Activated T-cell treated with anti-CD3 and anti-CD28 coated beads, Interleukin-2, amount 50 U/mL, for 72 hours (primary cell): ENCODE data around the gene MT3. TPM values are rescaled to one million over a fixed set of nuclear protein-coding genes. Genes with fewer than 3 reads are reported as not detected.

Experiments
- ATAC-seq, 2 donors: fragments of 150-1000 bp; cut with Tn5 transposase; replicated peaks in 1 of 2; 2 replicates each; pipeline ENCODE4 v1.10.0; 2021; ENCODE audit warnings: moderate library complexity in 2 of 2, mild to moderate bottlenecking in 1 of 2
- DNase-seq, 2 donors: peaks; one replicate each; pipeline ENCODE4 v3.0.0; 2021 to 2022; ENCODE audit warnings: mixed read lengths in 1 of 2
- H3K27ac Mint-ChIP-seq: one replicate; pipeline ENCODE4 v1.8.0; 2022; ENCODE audit warnings: mild to moderate bottlenecking, moderate library complexity, mixed read lengths
- H3K27me3 Mint-ChIP-seq: one replicate; pipeline ENCODE4 v1.8.0; 2022; ENCODE audit warnings: low read depth, mixed read lengths
- H3K36me3 Mint-ChIP-seq, 2 donors: one replicate each; pipeline ENCODE4 v1.8.0; 2022; ENCODE audit warnings: mixed read lengths in 2 of 2, mild to moderate bottlenecking in 1 of 2; ENCODE audit not compliant: insufficient read depth in 2 of 2
- H3K4me1 Mint-ChIP-seq: one replicate; pipeline ENCODE4 v1.8.0; 2022; ENCODE audit warnings: low read depth, mixed read lengths
- H3K4me3 Mint-ChIP-seq, 2 donors: one replicate each; pipeline ENCODE4 v1.8.0; 2022; ENCODE audit warnings: mild to moderate bottlenecking in 2 of 2, mixed read lengths in 2 of 2, moderate library complexity in 2 of 2
- H3K9me3 Mint-ChIP-seq, 2 donors: one replicate each; pipeline ENCODE4 v1.8.0; 2022; ENCODE audit warnings: mixed read lengths in 2 of 2
- total RNA-seq, 2 donors: library from RNA; stranded (reverse); gene quantifications; one replicate each; pipeline ENCODE4 v1.2.3, GENCODE V29; 2022

Gene MT3
- total RNA-seq, 2 donors from 2014 or later, result 3.9 to 6.8 TPM

DNA sequence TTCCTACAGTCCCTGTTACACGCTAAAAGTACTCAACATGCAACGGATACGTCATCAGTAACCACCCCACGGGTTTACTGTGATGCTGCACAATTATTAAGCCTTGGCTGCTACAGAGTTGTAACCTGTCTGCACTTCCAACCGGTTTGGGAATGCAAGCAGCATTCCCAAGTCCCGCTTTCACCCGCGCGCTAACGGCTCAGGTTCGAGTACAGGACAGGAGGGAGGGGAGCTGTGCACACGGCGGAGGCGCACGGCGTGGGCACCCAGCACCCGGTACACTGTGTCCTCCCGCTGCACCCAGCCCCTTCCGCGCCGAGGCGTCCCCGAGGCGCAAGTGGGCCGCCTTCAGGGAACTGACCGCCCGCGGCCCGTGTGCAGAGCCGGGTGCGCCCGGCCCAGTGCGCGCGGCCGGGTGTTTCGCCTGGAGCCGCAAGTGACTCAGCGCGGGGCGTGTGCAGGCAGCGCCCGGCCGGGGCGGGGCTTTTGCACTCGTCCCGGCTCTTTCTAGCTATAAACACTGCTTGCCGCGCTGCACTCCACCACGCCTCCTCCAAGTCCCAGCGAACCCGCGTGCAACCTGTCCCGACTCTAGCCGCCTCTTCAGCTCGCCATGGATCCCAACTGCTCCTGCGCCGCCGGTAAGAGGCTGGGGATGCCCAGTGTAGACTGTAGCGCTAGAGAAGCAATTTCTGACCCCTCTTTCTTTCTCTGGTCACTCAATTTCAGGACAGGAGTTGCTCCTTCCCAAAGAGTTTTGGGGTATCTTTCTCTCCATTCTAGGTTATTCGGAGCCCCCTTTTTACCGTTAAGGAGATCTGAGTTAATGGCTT lies 18.9 kb downstream of the MT3 start, which contains the start of gene MT2A:
MT2A (plus strand) TSS at position 542 of the 833 bp plus-strand sequence; CDS start at position 614, 72 bp downstream.
- peaks cover 0 to 2% of the 10 kb centered on the region in 2 donors for H3K9me3 Mint-ChIP-seq
- H3K36me3 Mint-ChIP-seq, result peaks cover 2 to 12% of the 10 kb centered on the region in 2 donors
- H3K4me1 Mint-ChIP-seq, result peaks cover 70% of the 10 kb centered on the region
- peak; percentile 81 to 85 for ATAC-seq
- H3K27me3 Mint-ChIP-seq, result no peaks in the 10 kb centered on the region
- peak within 1 kb of the TSS; percentile 87 for H3K27ac Mint-ChIP-seq
- peak; percentile 94 to 95 for DNase-seq
- peak within 1 kb of the TSS; percentile 99 to 100 for H3K4me3 Mint-ChIP-seq

DNA sequence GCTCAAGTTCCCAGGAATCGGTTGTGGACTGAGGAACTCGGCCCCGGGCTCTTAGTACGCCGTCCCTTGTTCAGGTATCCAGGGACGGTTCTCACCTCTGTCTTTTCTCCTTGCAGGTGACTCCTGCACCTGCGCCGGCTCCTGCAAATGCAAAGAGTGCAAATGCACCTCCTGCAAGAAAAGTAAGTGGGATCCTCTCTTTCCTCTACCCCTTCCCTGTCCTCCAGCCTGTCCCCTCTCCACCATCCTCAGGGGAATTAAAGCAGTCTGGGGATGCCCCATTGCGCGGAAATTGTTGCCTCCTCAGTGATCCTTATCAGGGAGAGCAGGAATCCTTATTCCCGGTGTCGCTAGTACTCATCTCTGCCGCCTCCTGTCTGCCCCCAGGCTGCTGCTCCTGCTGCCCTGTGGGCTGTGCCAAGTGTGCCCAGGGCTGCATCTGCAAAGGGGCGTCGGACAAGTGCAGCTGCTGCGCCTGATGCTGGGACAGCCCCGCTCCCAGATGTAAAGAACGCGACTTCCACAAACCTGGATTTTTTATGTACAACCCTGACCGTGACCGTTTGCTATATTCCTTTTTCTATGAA lies 19.6 kb downstream of the MT3 start:
- ATAC-seq (no peak), DNase-seq (peak in 1 of 2 donors; percentile 42)
- Mint-ChIP-seq H3K9me3 (peaks cover 0 to 5% of the 10 kb centered on the region in 2 donors), H3K4me3 (peak overlapping the region; percentile 99 to 100), H3K27me3 (no peaks in the 10 kb centered on the region), H3K27ac (peak overlapping the region; percentile 40), H3K36me3 (peaks cover 2 to 12% of the 10 kb centered on the region in 2 donors), H3K4me1 (peaks cover 72% of the 10 kb centered on the region)

DNA sequence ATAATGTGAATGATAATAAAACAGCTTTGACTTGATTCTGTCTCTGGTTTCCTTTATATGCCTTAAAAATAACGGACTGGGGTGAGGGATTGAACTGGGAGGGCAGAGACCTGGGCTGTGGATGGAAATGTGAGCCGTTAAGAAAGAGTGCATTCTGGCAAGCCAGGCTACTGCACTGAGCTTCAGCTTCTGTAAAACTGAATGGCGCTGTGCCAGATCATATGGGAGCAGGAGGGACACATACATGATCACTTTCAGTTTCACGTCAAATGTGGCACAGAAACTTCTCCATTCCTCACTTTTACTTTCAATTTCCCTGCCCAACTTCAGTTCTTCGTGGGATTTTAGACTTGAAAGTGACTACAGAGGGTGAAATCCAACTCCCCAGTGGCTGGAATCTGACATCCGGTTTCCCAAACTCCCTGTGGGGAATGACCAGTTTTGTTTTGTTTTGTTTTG lies 20.2 kb downstream of the MT3 start:
- peaks cover 77% of the 10 kb centered on the region for H3K4me1 Mint-ChIP-seq
- peaks cover 2 to 12% of the 10 kb centered on the region in 2 donors for H3K36me3 Mint-ChIP-seq
- peak overlapping the region; percentile 99 to 100 for H3K4me3 Mint-ChIP-seq
- peaks cover 0 to 5% of the 10 kb centered on the region in 2 donors for H3K9me3 Mint-ChIP-seq
- DNase-seq (peak; percentile 80 to 90), ATAC-seq (peak; percentile 40 to 46)
- no peaks in the 10 kb centered on the region for H3K27me3 Mint-ChIP-seq
- H3K27ac Mint-ChIP-seq, result peak overlapping the region; percentile 27

DNA sequence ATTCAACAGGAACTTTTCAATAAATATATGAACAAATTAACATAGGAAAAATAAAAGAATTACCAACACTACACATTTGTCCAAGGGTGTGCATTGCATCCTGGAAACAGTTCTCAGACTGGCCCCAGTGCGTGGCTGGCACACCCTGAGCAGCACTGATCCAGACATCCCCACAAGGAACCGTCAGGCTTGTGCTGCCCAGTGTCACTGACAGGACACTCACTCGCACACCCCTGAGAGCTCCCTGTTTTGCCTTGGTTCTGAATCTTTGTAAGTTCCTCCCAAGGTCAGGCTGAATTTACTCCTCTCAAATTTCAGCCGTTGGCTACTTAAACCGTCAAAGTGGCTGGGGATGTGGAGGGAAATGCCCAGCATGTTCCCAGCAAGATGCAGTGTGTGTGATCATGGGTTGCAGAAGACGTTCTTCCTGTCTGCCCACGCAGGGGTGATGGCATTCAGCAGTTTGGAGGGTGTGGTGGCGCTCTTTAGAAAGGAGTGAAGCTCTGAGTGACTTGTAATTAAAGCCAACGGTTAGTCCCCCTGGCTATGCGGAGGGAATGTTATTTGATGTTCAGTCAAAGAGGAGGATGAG lies 20.8 kb downstream of the MT3 start:
- DNase-seq (peak; percentile 84 to 90), ATAC-seq (peak; percentile 50 to 52)
- H3K27ac Mint-ChIP-seq, result peak overlapping the region; percentile 27
- peaks cover 83% of the 10 kb centered on the region for H3K4me1 Mint-ChIP-seq
- H3K4me3 Mint-ChIP-seq, result peak overlapping the region; percentile 99 to 100
- peaks cover 0 to 5% of the 10 kb centered on the region in 2 donors for H3K9me3 Mint-ChIP-seq
- H3K27me3 Mint-ChIP-seq, result no peaks in the 10 kb centered on the region
- peaks cover 2 to 12% of the 10 kb centered on the region in 2 donors for H3K36me3 Mint-ChIP-seq

DNA sequence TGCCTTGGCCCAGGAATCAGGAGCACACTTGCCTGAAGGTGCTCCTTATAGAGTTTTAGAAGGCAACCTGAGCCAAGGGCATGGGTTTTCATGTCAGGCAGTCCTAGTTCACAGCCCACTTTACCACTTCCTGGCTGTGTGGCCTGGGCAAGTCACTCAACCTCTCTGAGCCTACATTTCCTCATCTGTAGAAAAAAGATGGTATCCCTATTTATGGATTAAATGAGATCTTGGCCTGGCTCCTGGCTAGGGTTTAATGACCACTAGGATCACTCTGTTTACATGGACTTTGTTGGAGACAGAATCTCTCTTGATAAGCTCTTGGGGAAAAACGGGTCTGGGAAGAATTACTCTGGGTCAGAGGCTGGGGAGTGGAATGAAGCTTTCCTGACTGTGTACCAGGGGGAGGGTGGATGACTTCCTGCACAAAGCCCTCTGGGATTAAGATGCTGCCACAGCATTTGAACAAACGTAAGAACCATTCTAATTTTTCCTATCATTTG lies 21.3 kb downstream of the MT3 start:
- Mint-ChIP-seq H3K4me3 (peak overlapping the region; percentile 99 to 100), H3K36me3 (peaks cover 2 to 12% of the 10 kb centered on the region in 2 donors), H3K27me3 (no peaks in the 10 kb centered on the region), H3K27ac (peak overlapping the region; percentile 27), H3K9me3 (peaks cover 0 to 4% of the 10 kb centered on the region in 2 donors), H3K4me1 (peaks cover 88% of the 10 kb centered on the region)
- DNase-seq (no peak), ATAC-seq (peak; percentile 1 to 10)

DNA sequence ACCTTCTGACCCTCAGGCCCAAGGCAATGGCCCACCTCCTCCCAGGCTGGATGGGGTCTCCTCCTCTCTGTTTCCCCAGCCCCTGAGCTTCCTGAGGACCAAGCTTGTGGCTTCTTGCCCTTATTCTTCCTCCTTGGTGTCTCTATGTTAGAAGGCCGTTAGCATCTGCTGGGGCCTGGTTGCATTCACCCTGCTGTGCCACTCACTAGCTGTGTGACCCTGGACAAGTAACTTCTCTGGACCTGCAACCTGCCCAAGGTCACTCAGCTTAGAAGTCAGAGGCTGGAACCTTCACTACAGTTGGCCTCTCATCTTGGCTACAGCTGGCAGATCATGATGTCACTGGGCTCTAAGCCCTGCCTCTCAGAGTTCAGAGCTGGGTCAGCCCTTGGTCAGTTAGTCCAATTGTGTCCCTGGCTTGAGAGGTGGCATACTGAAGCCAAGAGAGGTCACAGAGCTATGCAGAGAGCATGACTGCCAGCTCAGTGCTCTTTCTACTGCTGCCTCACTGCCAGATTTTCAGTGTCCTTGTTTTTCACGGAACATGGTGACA lies 22.0 kb downstream of the MT3 start:
- H3K36me3 Mint-ChIP-seq, result peaks cover 2 to 12% of the 10 kb centered on the region in 2 donors
- ATAC-seq (no peak), DNase-seq (no peak)
- H3K27ac Mint-ChIP-seq, result peak overlapping the region; percentile 27
- peaks cover 0 to 3% of the 10 kb centered on the region in 2 donors for H3K9me3 Mint-ChIP-seq
- peak overlapping the region; percentile 99 to 100 for H3K4me3 Mint-ChIP-seq
- H3K27me3 Mint-ChIP-seq, result no peaks in the 10 kb centered on the region
- peaks cover 85% of the 10 kb centered on the region for H3K4me1 Mint-ChIP-seq

DNA sequence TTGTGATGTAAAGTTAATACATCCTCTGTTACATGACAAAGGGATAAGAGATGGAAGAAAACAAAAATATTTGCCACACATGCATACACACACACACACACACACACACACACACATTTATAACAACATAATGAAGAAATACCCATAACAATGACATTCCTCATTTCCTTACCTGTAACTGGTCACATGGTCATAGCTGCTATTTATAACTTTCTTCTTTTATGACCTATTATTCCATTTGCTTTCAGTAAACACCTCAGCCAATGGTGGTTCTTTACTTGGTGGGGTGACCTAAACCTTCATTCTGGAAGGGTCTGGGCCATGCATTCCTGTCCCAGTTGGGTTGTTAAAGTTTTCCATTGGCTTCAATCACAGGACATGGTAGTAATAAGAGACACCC lies 24.4 kb downstream of the MT3 start:
- DNase-seq, result no peak
- Mint-ChIP-seq H3K27me3 (no peaks in the 10 kb centered on the region), H3K9me3 (peaks cover 0 to 3% of the 10 kb centered on the region in 2 donors), H3K4me1 (peaks cover 88% of the 10 kb centered on the region), H3K36me3 (peaks cover 2 to 10% of the 10 kb centered on the region in 2 donors), H3K4me3 (peak overlapping the region; percentile 47 to 61), H3K27ac (peak overlapping the region; percentile 42)
- ATAC-seq, result no peak

DNA sequence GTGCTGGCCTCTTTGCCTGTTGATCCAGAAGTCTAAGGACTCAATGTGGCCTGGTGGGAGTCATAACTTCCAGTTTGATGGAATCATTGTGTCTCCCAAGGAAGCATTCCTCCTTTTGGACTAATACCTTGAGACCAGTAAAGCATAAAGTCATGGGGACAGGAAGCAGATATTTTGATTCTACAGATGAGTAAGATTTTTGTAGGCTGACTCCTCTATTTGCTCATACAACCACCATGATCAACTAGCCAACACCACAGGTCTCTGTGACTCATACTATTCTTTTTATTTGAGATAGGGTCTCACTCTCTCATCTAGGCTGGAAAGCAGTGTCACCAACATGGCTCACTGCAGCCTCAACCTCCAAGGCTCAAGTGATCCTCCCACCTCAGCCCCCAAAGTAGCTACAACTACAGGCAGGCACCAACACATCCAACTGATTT lies 25.2 kb downstream of the MT3 start:
- DNase-seq (peak in 1 of 2 donors; percentile 71), ATAC-seq (peak; percentile 83 to 84)
- Mint-ChIP-seq H3K4me1 (peaks cover 86% of the 10 kb centered on the region), H3K36me3 (peaks cover 0 to 2% of the 10 kb centered on the region in 2 donors), H3K27me3 (no peaks in the 10 kb centered on the region), H3K27ac (peak overlapping the region; percentile 42), H3K9me3 (peaks cover 0 to 3% of the 10 kb centered on the region in 2 donors), H3K4me3 (peak overlapping the region; percentile 47 to 61)

DNA sequence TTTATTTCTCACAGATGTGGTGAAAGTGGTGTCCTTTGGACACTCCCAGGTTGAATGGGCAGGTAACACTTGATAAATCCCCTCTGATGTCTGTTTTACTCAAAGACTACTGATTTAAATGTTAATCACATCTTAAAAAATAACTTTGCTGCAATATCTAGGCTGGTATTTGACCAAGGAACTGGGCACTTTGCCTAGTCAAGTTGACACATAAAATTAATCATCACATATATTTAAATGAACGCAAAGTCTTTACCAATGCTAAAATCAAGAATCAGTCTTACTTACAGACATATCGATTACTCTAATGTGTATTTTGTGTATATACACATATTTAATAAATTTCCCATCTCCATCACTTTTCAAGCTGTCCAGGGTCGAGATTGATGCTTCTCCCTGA lies 26.0 kb downstream of the MT3 start:
- H3K4me1 Mint-ChIP-seq, result peaks cover 78% of the 10 kb centered on the region
- H3K4me3 Mint-ChIP-seq, result peak overlapping the region; percentile 47 to 61
- no peaks in the 10 kb centered on the region for H3K27me3 Mint-ChIP-seq
- peaks cover 0 to 3% of the 10 kb centered on the region in 2 donors for H3K9me3 Mint-ChIP-seq
- H3K36me3 Mint-ChIP-seq, result peaks cover 0 to 2% of the 10 kb centered on the region in 2 donors
- no peak for ATAC-seq
- H3K27ac Mint-ChIP-seq, result no peak overlapping the region
- DNase-seq, result no peak

DNA sequence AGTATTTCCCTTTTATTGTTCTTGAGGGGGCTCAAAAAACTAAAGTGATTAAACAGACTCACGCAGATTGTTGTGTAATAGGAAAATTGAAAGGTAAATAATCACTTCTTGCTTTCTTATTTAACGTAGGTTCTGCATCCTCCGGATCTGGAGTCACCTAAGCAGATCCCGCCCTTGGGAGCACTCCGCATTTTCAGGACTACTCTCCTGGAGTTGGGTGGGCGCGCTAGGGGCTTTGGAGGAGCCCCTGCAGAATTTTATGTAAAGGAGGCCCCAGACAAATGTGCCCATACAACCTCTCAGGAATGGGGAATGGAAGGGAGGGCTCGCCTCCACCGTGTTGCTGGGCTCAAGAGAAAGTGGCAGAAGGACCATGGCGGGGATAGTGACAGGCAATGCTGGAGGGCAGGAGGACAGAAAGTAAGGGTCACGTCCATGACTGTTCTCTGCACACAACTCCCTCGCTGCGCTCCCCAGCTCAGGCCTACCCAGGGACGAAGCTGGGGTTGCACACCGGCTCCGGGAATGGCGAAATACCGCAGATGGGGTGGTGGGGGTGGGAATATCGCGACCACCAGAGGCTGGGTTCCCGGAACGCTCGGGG lies 27.4 kb downstream of the MT3 start:
- Mint-ChIP-seq H3K4me3 (peak overlapping the region; percentile 67 to 83), H3K9me3 (peaks cover 0 to 3% of the 10 kb centered on the region in 2 donors), H3K27ac (no peak overlapping the region), H3K36me3 (peaks cover 0 to 2% of the 10 kb centered on the region in 2 donors), H3K27me3 (no peaks in the 10 kb centered on the region), H3K4me1 (peaks cover 64% of the 10 kb centered on the region)
- DNase-seq (no peak), ATAC-seq (no peak)

DNA sequence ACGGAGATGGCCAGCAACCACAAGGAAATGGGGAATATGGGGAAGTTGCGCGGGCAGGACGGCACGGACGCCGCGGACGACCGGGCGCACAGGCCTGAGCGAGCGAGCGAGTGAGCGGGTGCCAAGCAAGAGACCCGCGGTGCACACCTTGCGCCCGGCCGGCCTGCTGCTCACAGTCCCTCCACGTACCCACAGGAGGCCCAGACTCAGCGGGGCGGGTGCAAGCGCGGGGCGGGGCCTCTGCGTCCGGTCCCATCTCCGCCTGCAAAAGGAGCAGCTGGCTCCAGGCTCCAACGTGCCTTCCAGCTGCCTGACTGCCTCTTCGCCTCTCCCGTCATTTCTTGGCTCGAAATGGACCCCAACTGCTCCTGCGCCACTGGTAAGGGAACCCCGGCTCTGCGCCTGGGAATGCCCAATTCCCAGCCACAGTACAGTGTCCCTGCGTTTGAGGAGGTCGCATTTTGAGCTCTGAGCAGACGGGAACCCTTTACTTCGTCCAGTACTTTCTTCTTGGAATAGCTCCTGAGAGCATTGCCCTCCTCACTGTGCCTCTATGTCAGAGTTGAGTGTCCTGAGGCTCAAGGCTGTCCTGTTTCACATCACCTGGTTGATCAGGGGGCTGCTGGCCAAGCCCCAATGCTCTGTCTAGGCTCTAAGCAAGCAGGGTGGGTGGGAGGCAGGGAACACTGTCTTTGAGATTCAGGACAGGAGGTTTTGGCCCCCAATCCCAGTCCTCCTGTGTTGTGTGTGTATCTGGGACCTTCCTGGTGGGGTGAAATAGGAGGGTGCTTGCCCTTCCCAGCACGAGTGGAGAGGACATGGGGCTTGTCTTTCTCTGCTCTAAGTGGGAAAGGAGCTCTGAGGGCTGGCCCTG lies 28.1 kb downstream of the MT3 start:
- Mint-ChIP-seq H3K4me1 (peaks cover 60% of the 10 kb centered on the region), H3K4me3 (peak overlapping the region; percentile 67 to 83), H3K27me3 (no peaks in the 10 kb centered on the region), H3K27ac (no peak overlapping the region), H3K36me3 (peaks cover 0 to 2% of the 10 kb centered on the region in 2 donors), H3K9me3 (peaks cover 0 to 3% of the 10 kb centered on the region in 2 donors)
- DNase-seq (peak; percentile 77 to 84), ATAC-seq (peak; percentile 59 to 71)
